Vagina (tissue), 2 donors: ENCODE results near the gene GSTO1.

Experiments used
- POLR2A ChIP-seq, 2 donors: fragments of 450-650 bp; IDR thresholded peaks; one replicate each; pipeline ENCODE4 v1.6.1; 2017; ENCODE audit warnings: antibody characterized with exemption in 2 of 2, mild to moderate bottlenecking in 2 of 2, moderate library complexity in 2 of 2
- POLR2AphosphoS5 ChIP-seq, 2 donors: sonication (generic); formaldehyde crosslinking; IDR thresholded peaks; one replicate each; pipeline ENCODE4 v1.9.0; 2017; ENCODE audit warnings: antibody characterized with exemption in 2 of 2, mild to moderate bottlenecking in 2 of 2, low read depth in 1 of 2; ENCODE audit not compliant: insufficient read depth in 1 of 2
- TF ChIP-seq, protein P1 (sequence below), 3 experiments: fragments of 450-650 bp in 2 of 3; fragments of 200-600 bp in 1 of 3; sonication (generic) in 1 of 3; IDR thresholded peaks; one replicate each; pipeline ENCODE4 v1.5.1; 2017 to 2019; ENCODE audit warnings: antibody characterized with exemption in 3 of 3, mild to moderate bottlenecking in 2 of 3, moderate library complexity in 2 of 3

DNA sequence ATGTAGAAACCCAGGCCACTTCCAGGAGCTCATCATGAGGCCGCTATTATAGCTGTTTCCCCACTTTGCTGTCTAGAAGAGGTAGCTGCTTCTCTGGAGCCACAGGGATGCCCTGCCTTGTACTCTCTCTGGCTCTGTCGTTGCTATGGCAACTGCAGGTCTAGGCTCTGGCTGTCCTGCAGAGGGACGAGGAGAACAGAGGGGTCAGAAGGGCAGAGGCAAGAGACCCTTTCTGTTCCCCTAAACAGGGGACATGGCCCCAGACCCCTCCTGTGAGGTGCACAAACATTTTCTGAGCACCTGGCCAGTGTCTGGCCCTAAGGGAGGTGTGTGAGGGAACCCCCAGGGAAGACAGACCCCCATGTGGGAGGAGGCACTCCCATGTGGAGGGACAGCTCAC lies 52.2 kb downstream of the GSTO1 start:
- TF ChIP-seq, protein P1, sequence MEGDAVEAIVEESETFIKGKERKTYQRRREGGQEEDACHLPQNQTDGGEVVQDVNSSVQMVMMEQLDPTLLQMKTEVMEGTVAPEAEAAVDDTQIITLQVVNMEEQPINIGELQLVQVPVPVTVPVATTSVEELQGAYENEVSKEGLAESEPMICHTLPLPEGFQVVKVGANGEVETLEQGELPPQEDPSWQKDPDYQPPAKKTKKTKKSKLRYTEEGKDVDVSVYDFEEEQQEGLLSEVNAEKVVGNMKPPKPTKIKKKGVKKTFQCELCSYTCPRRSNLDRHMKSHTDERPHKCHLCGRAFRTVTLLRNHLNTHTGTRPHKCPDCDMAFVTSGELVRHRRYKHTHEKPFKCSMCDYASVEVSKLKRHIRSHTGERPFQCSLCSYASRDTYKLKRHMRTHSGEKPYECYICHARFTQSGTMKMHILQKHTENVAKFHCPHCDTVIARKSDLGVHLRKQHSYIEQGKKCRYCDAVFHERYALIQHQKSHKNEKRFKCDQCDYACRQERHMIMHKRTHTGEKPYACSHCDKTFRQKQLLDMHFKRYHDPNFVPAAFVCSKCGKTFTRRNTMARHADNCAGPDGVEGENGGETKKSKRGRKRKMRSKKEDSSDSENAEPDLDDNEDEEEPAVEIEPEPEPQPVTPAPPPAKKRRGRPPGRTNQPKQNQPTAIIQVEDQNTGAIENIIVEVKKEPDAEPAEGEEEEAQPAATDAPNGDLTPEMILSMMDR (IDR thresholded peaks at IDR 0.05) = no peak
- no peak for TF ChIP-seq POLR2AphosphoS5 (IDR thresholded peaks at IDR 0.05; ENCODE audit: insufficient read depth in 1 of 2, low read depth in 1 of 2)
- no peak for TF ChIP-seq POLR2A (IDR thresholded peaks at IDR 0.05)
